ENCODE measurements around the gene OR9A2.

GRCh38 chr7:143013473-143013872 lies 13.5 kb downstream of the OR9A2 start:
- no peak for TF ChIP-seq CTCF (IDR thresholded peaks at IDR 0.05)
- TF ChIP-seq GABPB1 (CRISPR knock-in tag; IDR thresholded peaks at IDR 0.05) = no peak
- no peak for TF ChIP-seq FOXK1 (CRISPR knock-in tag; IDR thresholded peaks at IDR 0.05)
- no peak for TF ChIP-seq ZBTB43 (CRISPR knock-in tag; IDR thresholded peaks at IDR 0.05)
